ENCODE measurements around the gene VGLL3. TPM values are rescaled to one million over a fixed set of nuclear protein-coding genes. Genes with fewer than 3 reads are reported as not detected.

Gene VGLL3
- total RNA-seq, 1 experiment from 2014 or later, result 0.15 TPM

- H3K27ac ChIP-seq (ENCODE audit: low read length), result no peak overlapping the region
- BruUV-seq (replicated peaks), result no TSS peak
- no peak overlapping the region for H3K4me3 ChIP-seq (ENCODE audit: low read depth in 2 of 2, low read length in 2 of 2)
- ChIA-PET CTCF (no interaction called here), POLR2A (no interaction called here)
- H3K4me1 ChIP-seq (ENCODE audit: control insufficient read depth, insufficient read depth, low read length), result no peaks in the 10 kb centered on the region; the same call in 1 of the 2 replicates
- H3K9me3 ChIP-seq (ENCODE audit: control insufficient read depth, insufficient read depth, low read depth, low read length), result no peaks in the 10 kb centered on the region
- ATAC-seq, result no peak
- peaks cover 4% of the 10 kb centered on the region for H3K27me3 ChIP-seq (ENCODE audit: control insufficient read depth, insufficient read depth, low read length)
- TF ChIP-seq CTCF (IDR thresholded peaks at IDR 0.05) (no peak), POLR2AphosphoS5 (IDR thresholded peaks at IDR 0.05; ENCODE audit: low read depth, low read length) (no peak), TCF7L2 (IDR thresholded peaks at IDR 0.05; ENCODE audit: low read depth, low read length) (no peak), REST (IDR thresholded peaks at IDR 0.05; ENCODE audit: insufficient read depth in 1 of 2, low read depth in 2 of 2, low read length in 1 of 2) (no peak), SIN3A (IDR thresholded peaks at IDR 0.05; ENCODE audit: borderline replicate concordance, insufficient read depth, low read depth, low read length) (no peak)
- DNase-seq (ENCODE audit: low read depth, low spot score), result no peak
- in situ Hi-C loops (cut with HindIII; ENCODE audit: low pct_unique_long_range_greater_than_20kb, low sequenced_read_pairs), result no loop called here
- intact Hi-C loops (cut with micrococcal nuclease; ENCODE audit: unreplicated experiment), result no loop called here
- H3K36me3 ChIP-seq (ENCODE audit: control insufficient read depth, insufficient read depth, low read length), result no peaks in the 10 kb centered on the region
These were observed 2.8 kb upstream of the VGLL3 start for GRCh38 chr3:86993704-86994103.

- ATAC-seq, result no peak
- intact Hi-C loops (cut with micrococcal nuclease; ENCODE audit: unreplicated experiment), result no loop called here
- no peaks in the 10 kb centered on the region; the same call in 1 of the 2 replicates for H3K4me1 ChIP-seq (ENCODE audit: control insufficient read depth, insufficient read depth, low read length)
- no peak overlapping the region for H3K4me3 ChIP-seq (ENCODE audit: low read depth in 2 of 2, low read length in 2 of 2)
- ChIA-PET CTCF (no interaction called here), POLR2A (no interaction called here)
- in situ Hi-C loops (cut with HindIII; ENCODE audit: low pct_unique_long_range_greater_than_20kb, low sequenced_read_pairs), result no loop called here
- peaks cover 4% of the 10 kb centered on the region for H3K27me3 ChIP-seq (ENCODE audit: control insufficient read depth, insufficient read depth, low read length)
- H3K36me3 ChIP-seq (ENCODE audit: control insufficient read depth, insufficient read depth, low read length), result no peaks in the 10 kb centered on the region
- no TSS peak for BruUV-seq (replicated peaks)
- H3K27ac ChIP-seq (ENCODE audit: low read length), result no peak overlapping the region
- H3K9me3 ChIP-seq (ENCODE audit: control insufficient read depth, insufficient read depth, low read depth, low read length), result no peaks in the 10 kb centered on the region
- no peak for TF ChIP-seq CTCF (IDR thresholded peaks at IDR 0.05)
- TF ChIP-seq REST (IDR thresholded peaks at IDR 0.05; ENCODE audit: insufficient read depth in 1 of 2, low read depth in 2 of 2, low read length in 1 of 2), result no peak
- no peak for TF ChIP-seq TCF7L2 (IDR thresholded peaks at IDR 0.05; ENCODE audit: low read depth, low read length)
- no peak for TF ChIP-seq SIN3A (IDR thresholded peaks at IDR 0.05; ENCODE audit: borderline replicate concordance, insufficient read depth, low read depth, low read length)
- no peak for TF ChIP-seq POLR2AphosphoS5 (IDR thresholded peaks at IDR 0.05; ENCODE audit: low read depth, low read length)
- DNase-seq (ENCODE audit: low read depth, low spot score), result no peak
These were observed 989 bp upstream of the VGLL3 start for GRCh38 chr3:86991840-86992435.
